Natural killer cell (primary cell): ENCODE measurements around the gene DGLUCY. TPM values are rescaled to one million over a fixed set of nuclear protein-coding genes. Genes with fewer than 3 reads are reported as not detected.
A peak's percentile ranks its signal among the peaks of the same experiment; 100 is the strongest.

ENCODE experiments used
- ATAC-seq, 3 donors: fragments of 150-1000 bp in 2 of 3; fragments of 200-7000 bp in 1 of 3; cut with Tn5 transposase; 1 replicate in 1 of 3; 2 replicates in 2 of 3; pipeline ENCODE4 v1.10.0; 2021; ENCODE audit warnings: mild to moderate bottlenecking in 2 of 3, moderate library complexity in 2 of 3
- DNase-seq, 2 donors: peaks; one replicate each; pipeline versions ENCODE4 v3.0.0 to v3.0.0-alpha.2; 2013 to 2021; ENCODE audit warnings: mixed read lengths in 1 of 2
- H3K27ac ChIP-seq: one replicate; pipeline ENCODE4 v1.5.1; 2013; ENCODE audit warnings: mild to moderate bottlenecking, low read length
- H3K27me3 ChIP-seq: one replicate; pipeline ENCODE4 v1.6.1; 2013; ENCODE audit warnings: low read length; ENCODE audit not compliant: control insufficient read depth, insufficient read depth
- H3K36me3 ChIP-seq: one replicate; pipeline ENCODE4 v1.6.1; 2013; ENCODE audit warnings: low read length; ENCODE audit not compliant: control insufficient read depth, insufficient read depth
- H3K4me1 ChIP-seq: one replicate; pipeline ENCODE4 v1.6.1; 2013; ENCODE audit warnings: low read length; ENCODE audit not compliant: control insufficient read depth, insufficient read depth
- H3K4me3 ChIP-seq: one replicate; pipeline ENCODE4 v1.5.1; 2013; ENCODE audit warnings: low read length
- H3K9me3 ChIP-seq: one replicate; pipeline ENCODE4 v1.6.1; 2013; ENCODE audit warnings: low read length; ENCODE audit not compliant: control insufficient read depth, insufficient read depth
- H3K27ac Mint-ChIP-seq, 2 donors: one replicate each; pipeline ENCODE4 v1.8.0; 2022; ENCODE audit warnings: mild to moderate bottlenecking in 2 of 2, mixed read lengths in 2 of 2, moderate library complexity in 1 of 2
- H3K27me3 Mint-ChIP-seq, 2 donors: one replicate each; pipeline ENCODE4 v1.8.0; 2022; ENCODE audit warnings: low read depth in 2 of 2, mixed read lengths in 2 of 2
- H3K36me3 Mint-ChIP-seq: one replicate; pipeline ENCODE4 v1.8.0; 2022; ENCODE audit warnings: mixed read lengths
- H3K4me1 Mint-ChIP-seq, 2 donors: one replicate each; pipeline ENCODE4 v1.8.0; 2022; ENCODE audit warnings: mixed read lengths in 2 of 2
- H3K4me3 Mint-ChIP-seq: one replicate; pipeline ENCODE4 v1.8.0; 2022; ENCODE audit warnings: mild to moderate bottlenecking, moderate library complexity, mixed read lengths
- H3K9me3 Mint-ChIP-seq, 2 donors: one replicate each; pipeline ENCODE4 v1.8.0; 2022; ENCODE audit warnings: mixed read lengths in 2 of 2
- WGBS: methylation state at CpG from one replicate; pipeline ENCODE4 v1.1.7; 2013; ENCODE audit warnings: missing lambda C conversion rate; ENCODE audit not compliant: insufficient coverage; 5-methylcytosine and 5-hydroxymethylcytosine counted together
- intact Hi-C: fragments of 100-400 bp; cut with micrococcal nuclease; formaldehyde crosslinking; loops from one replicate; pipeline ENCODE4 v1.14.2; 2022
- total RNA-seq, 4 donors: library from RNA; stranded (reverse); fragments of 120-200 nt in 1 of 4; gene quantifications; one replicate each; pipeline versions ENCODE4 v1.2.3 to v1.2.4, GENCODE V29; 2013 to 2022
- TF ChIP-seq, protein P1 (sequence below): fragments of 200-600 bp; IDR thresholded peaks from one replicate; pipeline ENCODE4 v1.8.0; 2022; ENCODE audit warnings: antibody characterized with exemption

Gene DGLUCY
- total RNA-seq, 3 donors from 2014 or later (not counting 1 experiment from before 2014, with no cell fraction given), result 108 to 142 (median 110) TPM

DNA sequence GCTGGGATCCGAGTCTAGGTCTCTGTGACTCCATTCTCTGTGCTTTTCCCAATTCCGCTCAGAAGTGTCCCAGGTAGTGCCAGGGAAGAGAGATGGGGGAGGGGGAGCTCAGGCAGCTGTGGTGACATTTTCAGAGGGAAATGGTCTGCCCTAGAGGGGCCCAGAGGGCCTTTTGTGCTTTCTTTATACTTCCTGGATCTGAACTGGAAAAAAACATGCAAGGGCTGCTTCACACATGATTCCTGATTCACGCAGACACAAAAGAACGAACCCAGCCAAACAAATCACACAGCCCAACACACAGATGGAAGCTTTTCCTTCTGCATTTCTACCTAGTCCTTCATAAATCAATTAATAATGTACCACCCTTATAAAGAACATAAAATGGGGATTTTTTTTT is 104.1 kb downstream of the DGLUCY start:
- H3K36me3 ChIP-seq, result peaks cover 37% of the 10 kb centered on the region
- 72% methylated on average over 4 of the region's 4 CpGs for WGBS
- H3K4me1 ChIP-seq, result peaks cover 19% of the 10 kb centered on the region
- Mint-ChIP-seq H3K27me3 (no peaks in the 10 kb centered on the region), H3K36me3 (peaks cover 5% of the 10 kb centered on the region), H3K9me3 (no peaks in the 10 kb centered on the region), H3K4me3 (no peak overlapping the region), H3K4me1 (peaks cover 29 to 33% of the 10 kb centered on the region in 2 donors), H3K27ac (no peak overlapping the region)
- intact Hi-C loops, result no loop called here
- no peak overlapping the region for H3K27ac ChIP-seq
- TF ChIP-seq, protein P1, sequence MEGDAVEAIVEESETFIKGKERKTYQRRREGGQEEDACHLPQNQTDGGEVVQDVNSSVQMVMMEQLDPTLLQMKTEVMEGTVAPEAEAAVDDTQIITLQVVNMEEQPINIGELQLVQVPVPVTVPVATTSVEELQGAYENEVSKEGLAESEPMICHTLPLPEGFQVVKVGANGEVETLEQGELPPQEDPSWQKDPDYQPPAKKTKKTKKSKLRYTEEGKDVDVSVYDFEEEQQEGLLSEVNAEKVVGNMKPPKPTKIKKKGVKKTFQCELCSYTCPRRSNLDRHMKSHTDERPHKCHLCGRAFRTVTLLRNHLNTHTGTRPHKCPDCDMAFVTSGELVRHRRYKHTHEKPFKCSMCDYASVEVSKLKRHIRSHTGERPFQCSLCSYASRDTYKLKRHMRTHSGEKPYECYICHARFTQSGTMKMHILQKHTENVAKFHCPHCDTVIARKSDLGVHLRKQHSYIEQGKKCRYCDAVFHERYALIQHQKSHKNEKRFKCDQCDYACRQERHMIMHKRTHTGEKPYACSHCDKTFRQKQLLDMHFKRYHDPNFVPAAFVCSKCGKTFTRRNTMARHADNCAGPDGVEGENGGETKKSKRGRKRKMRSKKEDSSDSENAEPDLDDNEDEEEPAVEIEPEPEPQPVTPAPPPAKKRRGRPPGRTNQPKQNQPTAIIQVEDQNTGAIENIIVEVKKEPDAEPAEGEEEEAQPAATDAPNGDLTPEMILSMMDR, result no peak
- no peaks in the 10 kb centered on the region for H3K27me3 ChIP-seq
- no peaks in the 10 kb centered on the region for H3K9me3 ChIP-seq
- DNase-seq, result no peak
- no peak overlapping the region for H3K4me3 ChIP-seq
- ATAC-seq, result no peak

DNA sequence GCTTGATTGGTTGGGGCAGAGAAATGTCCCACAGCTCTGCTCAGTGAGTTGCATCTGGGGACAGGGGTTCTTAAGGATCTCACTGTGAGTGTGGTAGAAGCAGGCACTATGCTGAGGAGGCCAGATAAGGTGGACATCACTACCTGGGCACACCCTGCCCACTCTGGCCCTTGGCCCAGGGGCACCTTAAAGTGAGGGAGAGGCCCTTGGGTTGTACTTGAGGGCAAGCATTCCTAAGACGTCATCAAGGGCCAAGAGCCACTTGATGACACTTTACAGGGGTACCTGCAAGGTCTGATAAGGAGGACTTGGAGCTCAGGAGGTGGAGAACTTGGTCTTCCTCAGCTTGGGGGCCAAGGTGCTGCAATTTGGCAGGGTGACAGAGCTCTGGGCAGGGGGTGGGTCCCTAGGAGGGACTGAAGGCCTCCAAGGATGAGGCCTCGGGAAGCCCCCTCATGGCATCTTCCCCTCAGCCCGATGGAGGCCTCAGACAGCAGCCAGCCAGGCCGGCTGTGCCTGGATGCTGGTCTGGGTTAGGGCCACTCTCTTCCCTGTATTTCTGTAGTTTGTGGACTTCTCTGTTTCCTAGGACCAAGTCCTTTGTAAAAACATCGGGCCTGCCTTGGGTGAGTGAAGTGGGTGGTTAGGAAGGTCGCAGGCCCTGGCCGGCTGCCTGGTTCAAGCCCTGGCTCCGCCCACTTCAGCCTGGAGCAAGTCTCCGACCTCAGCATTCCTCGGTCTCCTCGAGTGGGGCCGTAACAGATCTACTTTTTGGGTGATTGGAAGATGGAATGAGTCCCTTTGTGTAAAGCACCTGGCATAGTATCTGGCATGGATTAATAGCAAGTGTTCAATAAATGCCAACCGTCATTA is 105.9 kb downstream of the DGLUCY start:
- intact Hi-C loops, result no loop called here
- Mint-ChIP-seq H3K9me3 (no peaks in the 10 kb centered on the region), H3K27me3 (no peaks in the 10 kb centered on the region), H3K36me3 (peaks cover 7% of the 10 kb centered on the region), H3K4me3 (no peak overlapping the region), H3K4me1 (peaks cover 34 to 45% of the 10 kb centered on the region in 2 donors), H3K27ac (peak overlapping the region in 1 of 2 donors; percentile 83)
- Histone ChIP-seq H3K27me3 (no peaks in the 10 kb centered on the region), H3K27ac (no peak overlapping the region), H3K4me3 (no peak overlapping the region), H3K9me3 (no peaks in the 10 kb centered on the region), H3K36me3 (peaks cover 34% of the 10 kb centered on the region), H3K4me1 (peaks cover 34% of the 10 kb centered on the region)
- 95% methylated on average over 13 of the region's 13 CpGs for WGBS
- TF ChIP-seq, protein P1, result no peak
- DNase-seq, result no peak
- ATAC-seq, result no peak

DNA sequence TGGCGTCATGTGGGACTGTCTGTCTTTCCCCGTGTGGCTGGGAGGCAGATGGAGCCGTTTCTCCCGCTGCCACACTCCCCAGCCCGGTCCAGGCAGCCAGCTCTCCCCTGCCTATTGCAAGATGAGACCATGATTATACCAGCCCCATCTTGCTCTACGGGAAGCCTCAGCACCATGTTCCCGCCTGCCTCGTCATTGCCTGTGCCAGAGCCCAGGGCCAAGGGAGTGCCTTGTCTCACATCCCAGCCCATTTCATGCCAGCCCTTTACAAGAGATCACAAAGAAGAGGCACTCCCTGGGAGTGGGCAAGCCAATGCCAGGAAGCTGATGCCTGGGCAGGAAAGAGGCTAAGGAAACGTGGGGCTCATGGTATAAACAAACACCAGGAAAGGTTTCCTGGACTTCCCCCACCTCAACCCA is 106.7 kb downstream of the DGLUCY start:
- Mint-ChIP-seq H3K4me1 (peaks cover 40 to 51% of the 10 kb centered on the region in 2 donors), H3K4me3 (no peak overlapping the region), H3K9me3 (no peaks in the 10 kb centered on the region), H3K27me3 (no peaks in the 10 kb centered on the region), H3K36me3 (peaks cover 7% of the 10 kb centered on the region), H3K27ac (peak overlapping the region in 1 of 2 donors; percentile 83)
- H3K27me3 ChIP-seq, result no peaks in the 10 kb centered on the region
- TF ChIP-seq, protein P1, result no peak
- no peak overlapping the region for H3K27ac ChIP-seq
- no peak overlapping the region for H3K4me3 ChIP-seq
- intact Hi-C loops, result no loop called here
- no peaks in the 10 kb centered on the region for H3K9me3 ChIP-seq
- no peak for DNase-seq
- no peak for ATAC-seq
- 98% methylated on average over 9 of the region's 9 CpGs for WGBS
- H3K4me1 ChIP-seq, result peaks cover 42% of the 10 kb centered on the region
- H3K36me3 ChIP-seq, result peaks cover 28% of the 10 kb centered on the region
